VCaP (cell line): ENCODE results near the gene RPL3.

ENCODE experiments used
- H3K27ac ChIP-seq: fragments of 450-650 bp; 2 replicates; pipeline ENCODE4 v1.5.1; 2017
- CTCF ChIP-seq: fragments of 450-650 bp; conservative IDR thresholded peaks from 2 replicates; pipeline ENCODE4 v1.5.1; 2017; ENCODE audit warnings: mild to moderate bottlenecking, moderate library complexity

RPL3 gene

GRCh38 chr22:39292031-39292462 is 27.4 kb downstream of the RPL3 start:
- H3K27ac ChIP-seq, result peak overlapping the region; percentile 84
- TF ChIP-seq CTCF, result no peak

GRCh38 chr22:39291523-39291922 is 27.9 kb downstream of the RPL3 start:
- no peak overlapping the region for H3K27ac ChIP-seq
- TF ChIP-seq CTCF, result no peak

GRCh38 chr22:39290724-39291161 is 28.7 kb downstream of the RPL3 start:
- H3K27ac ChIP-seq, result no peak overlapping the region
- no peak for TF ChIP-seq CTCF

- no peak for TF ChIP-seq CTCF
- H3K27ac ChIP-seq, result no peak overlapping the region
Measured at GRCh38 chr22:39289975-39290720, 29.3 kb downstream of the RPL3 start.

- H3K27ac ChIP-seq, result no peak overlapping the region
- no peak for TF ChIP-seq CTCF
Measured at GRCh38 chr22:39289533-39289932, 29.9 kb downstream of the RPL3 start.

- TF ChIP-seq CTCF, result no peak
- H3K27ac ChIP-seq, result no peak overlapping the region
Measured at GRCh38 chr22:39288135-39288898, 31.1 kb downstream of the RPL3 start.

GRCh38 chr22:39287076-39287725 is 32.2 kb downstream of the RPL3 start:
- no peak overlapping the region for H3K27ac ChIP-seq
- TF ChIP-seq CTCF, result no peak
